Lower leg skin (tissue), 4 donors: ENCODE measurements around the gene SQSTM1. TPM values are rescaled to one million over a fixed set of nuclear protein-coding genes. Genes with fewer than 3 reads are reported as not detected.
"Not testable (repeated sequence)": the region's sequence is repeated elsewhere in the genome, so short reads cannot be mapped to it uniquely, and the experiment has no call there.

Experiments
- DNase-seq, 2 donors: peaks; one replicate each; pipeline ENCODE4 v3.0.0-alpha.2; 2019; ENCODE audit warnings: low spot score in 2 of 2
- H3K4me3 ChIP-seq: fragments of 200-600 bp; sonication (generic); 2 replicates; pipeline ENCODE4 v1.5.1; 2017; ENCODE audit warnings: mild to moderate bottlenecking, low read depth; ENCODE audit not compliant: poor library complexity, severe bottlenecking
- POLR2A ChIP-seq, 2 donors: fragments of 450-650 bp; IDR thresholded peaks; one replicate each; pipeline ENCODE4 v1.6.1; 2016 to 2017; ENCODE audit warnings: antibody characterized with exemption in 2 of 2, mild to moderate bottlenecking in 1 of 2, moderate library complexity in 1 of 2
- WGBS, 2 donors: methylation state at CpG; one replicate each; pipeline ENCODE4 v1.1.5; 2018; 5-methylcytosine and 5-hydroxymethylcytosine counted together
- intact Hi-C: fragments of 100-400 bp; cut with DNase I; formaldehyde crosslinking; loops from one replicate; pipeline ENCODE4 v1.15.0; 2023; ENCODE audit warnings: low total_unique reads
- total RNA-seq, 4 donors: library from RNA; depleted of rRNA; stranded (reverse); fragments of >200 nt; gene quantifications; one replicate each; pipeline ENCODE4 v1.1.0, GENCODE V29; 2016
- TF ChIP-seq, protein P1 (sequence below), 3 donors: fragments of 450-650 bp; IDR thresholded peaks; one replicate each; pipeline ENCODE4 v1.5.1; 2016; ENCODE audit warnings: antibody characterized with exemption in 3 of 3, mild to moderate bottlenecking in 3 of 3, moderate library complexity in 2 of 3

The SQSTM1 gene
- total RNA-seq, 4 donors from 2014 or later, result 263 to 508 (median 298) TPM

DNA sequence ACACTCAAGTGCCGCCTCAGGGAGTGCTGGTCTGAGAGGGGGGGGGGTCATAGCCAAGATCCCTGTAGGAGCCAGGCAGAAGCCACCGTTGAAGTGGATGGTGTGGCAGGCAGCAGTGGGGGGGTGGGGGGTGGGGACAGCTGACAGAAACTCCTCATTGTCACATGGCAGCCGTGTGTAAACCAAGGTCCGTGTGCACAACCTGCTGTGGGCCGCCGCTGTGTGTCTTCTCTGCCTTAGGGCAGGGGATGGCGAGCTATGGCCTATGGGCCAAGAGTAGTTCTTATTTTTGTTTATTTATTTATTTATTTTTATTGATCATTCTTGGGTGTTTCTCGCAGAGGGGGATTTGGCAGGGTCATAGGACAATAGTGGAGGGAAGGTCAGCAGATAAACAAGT, 13.4 kb downstream of the SQSTM1 start:
- DNase-seq, result no peak
- no peak for TF ChIP-seq POLR2A (IDR thresholded peaks at IDR 0.05)
- TF ChIP-seq, protein P1, sequence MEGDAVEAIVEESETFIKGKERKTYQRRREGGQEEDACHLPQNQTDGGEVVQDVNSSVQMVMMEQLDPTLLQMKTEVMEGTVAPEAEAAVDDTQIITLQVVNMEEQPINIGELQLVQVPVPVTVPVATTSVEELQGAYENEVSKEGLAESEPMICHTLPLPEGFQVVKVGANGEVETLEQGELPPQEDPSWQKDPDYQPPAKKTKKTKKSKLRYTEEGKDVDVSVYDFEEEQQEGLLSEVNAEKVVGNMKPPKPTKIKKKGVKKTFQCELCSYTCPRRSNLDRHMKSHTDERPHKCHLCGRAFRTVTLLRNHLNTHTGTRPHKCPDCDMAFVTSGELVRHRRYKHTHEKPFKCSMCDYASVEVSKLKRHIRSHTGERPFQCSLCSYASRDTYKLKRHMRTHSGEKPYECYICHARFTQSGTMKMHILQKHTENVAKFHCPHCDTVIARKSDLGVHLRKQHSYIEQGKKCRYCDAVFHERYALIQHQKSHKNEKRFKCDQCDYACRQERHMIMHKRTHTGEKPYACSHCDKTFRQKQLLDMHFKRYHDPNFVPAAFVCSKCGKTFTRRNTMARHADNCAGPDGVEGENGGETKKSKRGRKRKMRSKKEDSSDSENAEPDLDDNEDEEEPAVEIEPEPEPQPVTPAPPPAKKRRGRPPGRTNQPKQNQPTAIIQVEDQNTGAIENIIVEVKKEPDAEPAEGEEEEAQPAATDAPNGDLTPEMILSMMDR (IDR thresholded peaks at IDR 0.05), result no peak
- WGBS, 2 donors, result 80 to 83% methylated on average over 8 of the region's 8 CpGs
- intact Hi-C loops, result no loop called here
- no peak overlapping the region for H3K4me3 ChIP-seq

DNA sequence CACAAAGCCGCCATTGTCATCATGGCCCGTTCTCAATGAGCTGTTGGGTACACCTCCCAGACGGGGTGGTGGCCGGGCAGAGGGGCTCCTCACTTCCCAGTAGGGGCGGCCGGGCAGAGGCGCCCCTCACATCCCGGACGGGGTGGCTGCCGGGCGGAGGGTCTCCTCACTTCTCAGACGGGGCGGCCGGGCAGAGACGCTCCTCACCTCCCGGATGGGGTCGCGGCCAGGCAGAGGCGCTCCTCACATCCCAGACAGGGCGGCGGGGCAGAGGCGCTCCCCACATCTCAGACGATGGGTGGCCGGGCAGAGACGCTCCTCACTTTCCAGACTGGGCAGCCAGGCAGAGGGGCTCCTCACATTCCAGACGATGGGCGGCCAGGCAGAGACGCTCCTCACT, 14.2 kb downstream of the SQSTM1 start:
- DNase-seq, H3K4me3 ChIP-seq, intact Hi-C loops: not testable (repeated sequence)
- 97 to 98% methylated on average over 6 to 26 of the region's 28 CpGs for WGBS, 2 donors

DNA sequence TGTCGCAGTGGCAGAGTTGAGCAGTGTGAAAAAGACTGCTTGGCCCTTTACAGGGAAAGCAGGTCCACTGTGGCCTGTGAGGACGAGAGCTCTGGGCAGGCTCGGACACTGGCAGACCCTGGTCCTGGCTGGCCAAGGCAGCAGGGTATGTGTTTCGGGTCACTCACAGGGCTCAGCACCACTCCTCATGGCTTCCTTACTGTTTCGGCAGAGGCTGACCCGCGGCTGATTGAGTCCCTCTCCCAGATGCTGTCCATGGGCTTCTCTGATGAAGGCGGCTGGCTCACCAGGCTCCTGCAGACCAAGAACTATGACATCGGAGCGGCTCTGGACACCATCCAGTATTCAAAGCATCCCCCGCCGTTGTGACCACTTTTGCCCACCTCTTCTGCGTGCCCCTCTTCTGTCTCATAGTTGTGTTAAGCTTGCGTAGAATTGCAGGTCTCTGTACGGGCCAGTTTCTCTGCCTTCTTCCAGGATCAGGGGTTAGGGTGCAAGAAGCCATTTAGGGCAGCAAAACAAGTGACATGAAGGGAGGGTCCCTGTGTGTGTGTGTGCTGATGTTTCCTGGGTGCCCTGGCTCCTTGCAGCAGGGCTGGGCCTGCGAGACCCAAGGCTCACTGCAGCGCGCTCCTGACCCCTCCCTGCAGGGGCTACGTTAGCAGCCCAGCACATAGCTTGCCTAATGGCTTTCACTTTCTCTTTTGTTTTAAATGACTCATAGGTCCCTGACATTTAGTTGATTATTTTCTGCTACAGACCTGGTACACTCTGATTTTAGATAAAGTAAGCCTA, 15.7 kb downstream of the SQSTM1 start:
- TF ChIP-seq, protein P1 (IDR thresholded peaks at IDR 0.05), result no peak
- no peak for TF ChIP-seq POLR2A (IDR thresholded peaks at IDR 0.05)
- intact Hi-C loops, result no loop called here
- DNase-seq, result no peak
- no peak overlapping the region for H3K4me3 ChIP-seq
- 83 to 84% methylated on average over 18 to 19 of the region's 19 CpGs for WGBS, 2 donors

DNA sequence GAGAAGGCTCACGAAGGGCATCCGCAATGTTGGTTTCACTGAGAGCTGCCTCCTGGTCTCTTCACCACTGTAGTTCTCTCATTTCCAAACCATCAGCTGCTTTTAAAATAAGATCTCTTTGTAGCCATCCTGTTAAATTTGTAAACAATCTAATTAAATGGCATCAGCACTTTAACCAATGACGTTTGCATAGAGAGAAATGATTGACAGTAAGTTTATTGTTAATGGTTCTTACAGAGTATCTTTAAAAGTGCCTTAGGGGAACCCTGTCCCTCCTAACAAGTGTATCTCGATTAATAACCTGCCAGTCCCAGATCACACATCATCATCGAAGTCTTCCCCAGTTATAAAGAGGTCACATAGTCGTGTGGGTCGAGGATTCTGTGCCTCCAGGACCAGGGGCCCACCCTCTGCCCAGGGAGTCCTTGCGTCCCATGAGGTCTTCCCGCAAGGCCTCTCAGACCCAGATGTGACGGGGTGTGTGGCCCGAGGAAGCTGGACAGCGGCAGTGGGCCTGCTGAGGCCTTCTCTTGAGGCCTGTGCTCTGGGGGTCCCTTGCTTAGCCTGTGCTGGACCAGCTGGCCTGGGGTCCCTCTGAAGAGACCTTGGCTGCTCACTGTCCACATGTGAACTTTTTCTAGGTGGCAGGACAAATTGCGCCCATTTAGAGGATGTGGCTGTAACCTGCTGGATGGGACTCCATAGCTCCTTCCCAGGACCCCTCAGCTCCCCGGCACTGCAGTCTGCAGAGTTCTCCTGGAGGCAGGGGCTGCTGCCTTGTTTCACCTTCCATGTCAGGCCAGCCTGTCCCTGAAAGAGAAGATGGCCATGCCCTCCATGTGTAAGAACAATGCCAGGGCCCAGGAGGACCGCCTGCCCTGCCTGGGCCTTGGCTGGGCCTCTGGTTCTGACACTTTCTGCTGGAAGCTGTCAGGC, 16.6 kb downstream of the SQSTM1 start:
- no peak for DNase-seq
- WGBS, 2 donors, result 83 to 89% methylated on average over 14 to 15 of the region's 15 CpGs
- H3K4me3 ChIP-seq, result no peak overlapping the region
- TF ChIP-seq, protein P1 (IDR thresholded peaks at IDR 0.05), result no peak
- TF ChIP-seq POLR2A (IDR thresholded peaks at IDR 0.05), result no peak
- intact Hi-C loops, result no loop called here

DNA sequence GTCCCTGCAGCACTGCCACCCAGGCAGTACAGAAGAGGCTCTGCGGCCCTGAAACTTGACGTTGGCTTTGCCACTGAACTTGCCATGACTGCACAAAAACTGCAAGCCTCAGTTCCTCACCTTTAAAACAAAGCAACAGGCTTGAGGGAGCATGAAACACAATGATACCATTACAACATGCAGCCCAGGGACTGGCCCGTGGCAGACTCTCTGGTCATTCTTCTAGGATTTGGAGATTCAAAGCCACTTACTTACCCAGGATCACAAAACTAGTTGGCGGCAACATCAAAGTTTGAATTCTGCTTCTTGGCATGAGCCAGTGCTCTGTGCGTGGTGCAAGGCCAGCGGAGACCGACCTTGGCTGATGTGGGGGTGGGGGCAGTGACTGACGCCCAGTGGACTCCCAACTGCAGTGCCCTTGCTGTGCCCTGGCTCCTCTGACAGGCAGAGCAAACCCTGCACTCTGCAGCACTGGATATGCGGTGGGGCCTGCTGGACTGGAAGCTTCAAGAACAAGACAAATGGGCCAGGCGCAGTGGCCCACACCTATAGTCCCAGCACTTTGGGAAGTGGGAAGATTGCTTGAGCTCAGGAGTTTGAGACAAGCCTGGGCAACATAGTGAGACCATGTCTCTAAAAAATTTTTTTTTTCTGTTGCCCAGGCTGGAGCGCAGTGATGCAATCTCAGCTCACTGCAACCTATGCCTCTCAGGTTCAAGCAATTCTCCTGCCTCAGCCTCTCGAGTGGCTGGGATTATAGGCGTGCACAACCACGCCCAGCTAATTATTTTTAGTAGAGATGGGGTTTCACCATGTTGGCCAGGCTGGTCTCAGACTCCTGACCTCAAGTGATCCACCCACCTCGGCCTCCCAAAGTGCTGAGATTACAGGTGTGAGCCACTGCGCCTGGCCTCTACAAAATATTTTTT, 18.9 kb downstream of the SQSTM1 start:
- no peak for DNase-seq
- H3K4me3 ChIP-seq, result no peak overlapping the region
- intact Hi-C loops, result no loop called here
- TF ChIP-seq, protein P1 (IDR thresholded peaks at IDR 0.05), result no peak
- no peak for TF ChIP-seq POLR2A (IDR thresholded peaks at IDR 0.05)
- WGBS, 2 donors, result 76 to 87% methylated on average over 14 to 16 of the region's 16 CpGs
